Suppressor macrophage (primary cell): Measurements from ENCODE around the gene MAST4.

Experiments
- DNase-seq, 4 experiments: peaks; one replicate each; pipeline ENCODE4 v3.0.0-alpha.2; 2020 to 2022

The MAST4 gene

GRCh38 chr5:67027171-67027570 lies 431.0 kb downstream of the MAST4 start:
- no peak for DNase-seq

DNA sequence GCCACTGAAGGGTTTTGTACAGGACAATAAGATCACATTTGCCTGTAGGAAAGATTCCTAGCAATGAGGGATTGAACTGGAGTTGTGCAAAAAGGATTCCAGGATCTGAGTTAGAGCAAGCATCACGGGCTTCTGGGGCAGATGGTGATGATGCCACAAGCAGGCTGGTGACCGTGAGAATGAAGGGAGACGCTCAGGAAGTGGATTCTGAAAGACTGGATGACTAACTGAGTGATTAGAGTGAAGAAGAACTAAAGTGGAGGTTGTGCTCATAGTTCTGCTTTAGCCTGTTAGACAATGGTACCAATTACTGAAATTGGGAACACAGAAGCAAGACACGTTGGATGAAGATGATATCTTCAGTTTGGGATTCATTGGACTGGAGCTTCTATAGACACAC lies 432.2 kb downstream of the MAST4 start:
- DNase-seq, result peak; percentile 44 to 77 (median 67)

GRCh38 chr5:67028941-67029340 lies 432.7 kb downstream of the MAST4 start:
- no peak for DNase-seq

- no peak for DNase-seq
These were observed 433.3 kb downstream of the MAST4 start for GRCh38 chr5:67029481-67029880.

- no peak for DNase-seq
These were observed 434.3 kb downstream of the MAST4 start for GRCh38 chr5:67030289-67031056.

GRCh38 chr5:67031057-67031443 lies 434.9 kb downstream of the MAST4 start:
- no peak for DNase-seq

DNA sequence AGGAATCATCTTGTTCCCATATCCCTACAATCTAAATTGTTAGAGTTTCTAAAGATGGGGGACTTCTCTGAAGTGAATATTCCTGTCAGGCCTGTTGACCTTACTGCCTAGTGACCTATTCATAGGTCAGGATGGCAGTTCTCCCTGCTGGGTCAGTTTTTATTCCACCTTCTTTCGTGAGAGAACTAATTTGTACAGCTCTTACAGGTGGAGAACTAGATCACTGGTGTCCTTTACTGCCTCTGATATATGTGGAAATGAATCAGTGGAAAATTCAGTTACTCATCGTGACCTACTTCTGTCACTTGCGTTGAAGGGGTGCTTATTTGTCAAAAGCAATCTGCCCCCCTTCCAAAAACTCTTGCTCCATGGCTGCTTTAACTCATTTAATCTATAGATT lies 435.5 kb downstream of the MAST4 start:
- DNase-seq, result no peak

- DNase-seq, result peak; percentile 38 to 84 (median 64)
These were observed 436.9 kb downstream of the MAST4 start for GRCh38 chr5:67032921-67033664.

DNA sequence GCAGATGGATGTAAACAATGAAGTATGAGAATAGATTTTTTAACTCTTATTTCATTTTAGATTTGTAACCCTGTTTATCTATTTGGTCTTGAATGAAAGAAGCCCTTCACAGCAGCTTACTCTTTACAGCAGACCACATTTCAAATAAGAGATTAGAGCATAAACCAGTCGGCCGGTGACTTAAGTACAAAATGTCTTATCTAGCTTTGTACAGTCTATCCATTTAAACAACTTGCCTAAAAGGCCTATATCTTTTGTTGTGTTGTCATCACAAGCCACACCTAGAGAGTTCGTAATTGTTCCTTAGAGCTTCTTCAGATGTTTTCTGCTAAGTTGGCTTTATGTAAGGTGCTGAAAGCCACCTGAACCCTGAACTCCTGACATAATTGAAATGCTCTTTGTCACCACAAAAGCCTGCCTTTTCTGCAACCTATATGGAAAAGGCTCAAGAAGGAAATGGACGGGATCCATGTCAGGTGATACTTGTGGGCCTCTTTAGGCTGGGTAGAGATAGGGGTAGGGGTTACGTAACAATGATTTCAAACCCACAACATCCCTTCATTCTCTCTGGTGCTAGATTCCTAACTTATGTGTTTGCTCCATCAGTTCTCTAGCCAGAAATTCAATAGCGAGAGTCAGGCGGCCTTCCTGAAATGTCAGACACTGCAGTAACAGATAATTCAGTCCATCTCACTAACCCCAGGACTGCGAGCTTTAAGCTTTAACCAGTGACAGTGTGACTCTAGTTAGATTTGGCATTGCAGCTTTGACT lies 437.9 kb downstream of the MAST4 start:
- DNase-seq, result no peak

DNA sequence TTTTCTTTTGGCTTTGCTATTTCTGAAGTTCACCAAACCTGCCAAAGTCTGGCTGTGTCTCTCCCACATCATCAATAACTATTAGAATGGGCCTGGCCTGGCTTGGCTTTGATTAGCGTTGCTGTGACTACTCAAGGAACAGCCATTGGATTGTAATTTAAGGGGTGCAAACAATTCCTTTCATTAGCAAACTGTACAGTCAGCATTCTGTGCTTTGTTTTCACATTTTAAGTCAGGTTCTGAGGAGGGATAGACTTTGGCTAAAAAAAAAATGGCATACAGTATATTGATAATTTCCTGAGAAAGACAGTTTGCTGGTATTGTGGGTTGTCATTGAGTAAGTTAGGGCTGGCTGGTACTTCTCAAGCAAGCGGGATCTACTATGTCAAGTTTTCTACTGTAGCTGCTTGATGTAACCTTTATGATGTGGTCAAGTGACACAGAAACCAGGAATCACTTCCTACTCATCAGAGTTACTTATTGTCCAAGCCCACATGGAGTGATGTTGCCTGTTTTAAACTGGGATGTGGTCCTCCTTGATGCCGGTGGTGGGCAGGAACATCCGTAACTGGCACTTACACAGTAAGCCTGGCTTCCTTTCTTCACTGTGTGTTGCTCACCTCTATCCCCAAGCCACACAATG lies 439.0 kb downstream of the MAST4 start:
- DNase-seq, result peak in 2 of 4 experiments; percentile 22 to 27

DNA sequence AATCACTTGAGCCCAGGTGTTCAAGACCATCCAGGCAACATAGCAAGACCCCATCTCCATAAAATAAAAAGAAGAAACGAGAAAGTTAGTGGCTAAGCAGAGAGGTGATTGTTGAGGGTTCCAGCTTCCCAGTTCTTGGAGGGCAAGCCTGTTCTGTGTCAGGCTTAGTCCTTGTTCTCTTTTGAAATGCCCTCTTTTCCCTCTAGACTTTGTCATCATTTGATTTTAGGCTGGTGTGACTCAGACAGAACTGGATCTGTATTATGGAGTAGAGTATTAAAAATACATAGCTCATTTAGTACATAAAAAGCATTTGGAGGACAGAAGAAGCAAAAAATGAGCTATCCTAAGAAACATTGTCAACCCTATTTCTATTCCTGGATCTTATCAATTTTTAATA lies 441.0 kb downstream of the MAST4 start:
- DNase-seq, result no peak

- DNase-seq, result no peak
These were observed 442.8 kb downstream of the MAST4 start for GRCh38 chr5:67038817-67039603.

DNA sequence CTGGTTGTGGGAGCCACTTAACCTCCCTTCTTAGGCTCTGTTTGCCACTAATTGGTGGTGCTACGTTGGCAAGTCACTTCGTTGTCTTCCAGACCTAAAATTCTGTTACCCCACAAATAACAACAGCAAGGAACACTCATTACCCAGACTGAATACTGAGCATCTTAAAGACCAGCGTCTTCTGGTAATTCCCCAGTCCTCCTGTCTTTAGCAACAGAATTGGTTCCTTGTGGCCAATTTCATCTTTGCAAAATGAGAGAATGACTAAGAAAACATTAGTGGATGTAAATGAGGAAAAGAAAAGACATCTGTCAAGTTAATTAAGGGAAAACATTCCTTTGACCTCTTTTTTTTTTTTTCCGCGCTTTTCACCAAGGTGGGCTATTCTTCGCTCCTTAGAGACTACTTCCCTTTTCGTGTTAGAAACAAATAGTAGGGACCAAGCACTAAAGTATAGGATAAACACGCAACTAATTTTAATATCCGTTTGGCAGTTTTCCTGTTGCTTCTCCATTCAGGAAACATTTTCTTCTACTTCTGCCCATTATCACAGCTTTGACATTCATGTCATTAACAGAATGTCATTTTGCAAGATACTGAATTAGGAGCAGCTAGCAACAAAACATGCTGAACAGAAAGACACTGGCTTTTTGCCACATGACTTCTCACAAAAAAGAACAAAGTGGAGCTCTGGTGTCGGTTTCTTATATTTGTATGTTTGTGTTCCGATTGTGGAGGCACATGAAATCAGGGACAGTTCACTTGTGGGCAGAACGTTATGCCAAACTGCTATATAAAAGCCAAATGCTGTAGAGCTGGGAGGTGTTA lies 446.2 kb downstream of the MAST4 start:
- no peak for DNase-seq

- no peak for DNase-seq
These were observed 447.8 kb downstream of the MAST4 start for GRCh38 chr5:67043796-67044511.

DNA sequence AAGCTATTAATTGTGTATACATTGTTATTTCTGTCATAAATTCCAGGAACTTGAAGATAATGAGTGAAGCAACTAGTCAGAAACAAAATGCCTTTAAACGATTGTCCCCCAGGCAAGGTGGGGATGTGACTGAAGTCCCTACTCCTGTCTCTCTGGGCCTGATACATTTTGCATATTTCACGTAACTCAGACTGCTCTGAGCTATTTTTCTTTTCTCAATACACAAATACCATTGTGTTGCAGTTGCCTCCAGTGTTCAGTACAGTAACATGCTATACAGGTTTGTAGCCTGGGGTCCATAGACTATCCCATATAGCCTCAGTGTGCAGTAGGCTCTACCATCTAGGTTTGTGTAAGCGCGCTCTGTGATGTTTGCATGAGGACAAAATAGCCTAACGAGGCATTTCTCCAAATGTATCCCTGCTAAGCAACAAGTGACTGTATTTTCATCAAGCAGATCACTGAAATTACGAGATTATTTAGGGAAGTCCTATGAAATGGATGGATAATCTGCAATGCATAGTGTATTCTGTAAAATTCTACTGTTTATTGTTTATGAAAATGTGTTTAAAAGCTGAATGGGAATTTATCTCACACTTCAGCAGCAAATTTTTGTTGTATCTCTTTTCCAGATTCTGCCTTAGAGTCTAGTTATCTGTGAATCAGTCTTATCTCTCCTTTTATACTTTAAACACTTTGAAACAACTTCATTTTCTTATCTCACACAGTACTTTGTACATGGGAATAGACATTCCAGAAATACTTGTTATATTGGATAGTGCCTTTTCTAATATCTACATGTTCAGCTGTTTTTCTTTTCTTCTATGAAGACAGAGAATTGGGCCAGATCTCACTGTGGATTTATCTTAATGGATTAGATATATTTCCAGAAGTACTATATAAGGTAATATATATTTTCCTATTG lies 449.9 kb downstream of the MAST4 start:
- no peak for DNase-seq

GRCh38 chr5:67047160-67047559 lies 451.0 kb downstream of the MAST4 start:
- no peak for DNase-seq

DNA sequence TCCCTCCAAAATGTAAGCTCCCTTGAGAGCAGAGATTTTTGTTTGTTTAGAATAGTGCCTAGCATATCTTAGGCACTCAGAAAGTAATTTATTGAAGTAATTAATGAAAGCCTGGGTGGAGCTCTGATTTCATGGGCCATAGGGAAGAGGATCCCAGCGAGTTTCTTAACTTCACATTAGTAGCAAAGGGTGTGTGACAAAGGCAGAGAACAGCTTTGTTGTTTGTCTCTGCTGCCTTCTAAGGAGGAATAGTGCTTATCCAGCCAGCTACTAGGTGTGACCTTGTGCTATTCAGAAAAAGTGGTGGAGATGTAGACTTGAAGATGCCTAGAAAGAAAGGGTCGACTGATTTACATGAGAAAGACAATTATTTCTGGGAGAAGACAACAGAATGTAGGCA lies 451.4 kb downstream of the MAST4 start:
- DNase-seq, result no peak

- DNase-seq, result no peak
These were observed 453.9 kb downstream of the MAST4 start for GRCh38 chr5:67050125-67050524.

DNA sequence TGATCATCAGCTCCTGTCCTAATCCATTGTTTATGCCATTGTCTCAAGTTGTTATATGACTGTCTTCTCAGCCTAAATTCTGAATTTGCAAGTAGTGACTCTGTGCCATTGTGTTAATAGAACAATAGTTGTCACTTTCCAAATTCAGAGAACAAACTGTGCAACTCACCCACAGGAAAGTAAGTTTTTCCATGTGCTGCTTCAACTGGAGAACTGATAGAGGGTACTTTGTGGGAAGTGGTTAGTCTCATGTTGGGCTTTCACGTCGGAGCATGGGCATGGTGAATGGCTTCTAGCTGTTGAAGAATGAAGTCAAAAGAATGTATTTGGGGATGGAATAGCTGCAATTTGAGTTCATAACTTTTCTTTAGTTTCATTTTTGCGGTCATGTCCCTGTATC lies 454.4 kb downstream of the MAST4 start:
- DNase-seq, result no peak
